Iris pigment epithelial cell (primary cell): Measurements from ENCODE around the gene ADAMTS16.

Experiments used
- DNase-seq: peaks from one replicate; pipeline ENCODE4 v3.0.0-alpha.2; 2011; ENCODE audit warnings: low read depth

The ADAMTS16 gene

DNA sequence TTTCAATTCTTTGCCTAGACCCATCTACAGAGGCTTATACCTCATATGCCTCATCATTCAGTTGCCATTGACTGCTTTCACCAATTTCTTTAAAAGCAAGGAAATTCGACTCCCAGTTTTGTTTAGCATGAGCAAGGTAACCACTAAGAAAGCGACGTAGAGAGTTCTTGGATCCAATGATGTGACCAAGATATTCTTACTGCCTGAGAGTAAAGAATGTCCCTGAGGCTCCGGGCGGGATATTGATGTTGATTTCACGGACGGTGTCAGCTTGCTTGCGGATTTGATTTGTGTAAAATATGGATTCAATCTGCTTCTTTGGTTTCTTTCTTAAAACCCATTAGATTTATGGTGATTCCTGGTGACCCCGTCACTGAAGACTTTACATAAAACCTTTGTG is 147.3 kb downstream of the ADAMTS16 start:
- no peak for DNase-seq

DNA sequence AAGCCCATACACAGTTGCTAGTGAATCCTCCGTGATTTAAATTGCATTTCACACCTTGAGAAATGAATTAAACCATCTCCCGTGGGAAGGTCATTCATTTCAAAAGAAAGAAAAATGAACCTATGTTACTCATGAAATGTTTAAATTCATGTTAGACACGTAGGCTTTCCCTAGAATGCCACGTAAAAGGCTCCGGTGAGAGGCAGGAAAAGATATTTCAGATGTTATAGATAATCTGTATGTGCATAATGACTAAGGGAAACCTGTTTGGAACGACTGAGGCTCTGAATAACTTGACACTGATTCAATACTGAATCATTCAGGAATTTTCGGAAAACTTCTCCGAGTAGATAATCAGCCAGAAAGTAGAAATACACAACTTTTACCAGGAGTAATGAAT is 148.1 kb downstream of the ADAMTS16 start:
- DNase-seq: peak; percentile 4

DNA sequence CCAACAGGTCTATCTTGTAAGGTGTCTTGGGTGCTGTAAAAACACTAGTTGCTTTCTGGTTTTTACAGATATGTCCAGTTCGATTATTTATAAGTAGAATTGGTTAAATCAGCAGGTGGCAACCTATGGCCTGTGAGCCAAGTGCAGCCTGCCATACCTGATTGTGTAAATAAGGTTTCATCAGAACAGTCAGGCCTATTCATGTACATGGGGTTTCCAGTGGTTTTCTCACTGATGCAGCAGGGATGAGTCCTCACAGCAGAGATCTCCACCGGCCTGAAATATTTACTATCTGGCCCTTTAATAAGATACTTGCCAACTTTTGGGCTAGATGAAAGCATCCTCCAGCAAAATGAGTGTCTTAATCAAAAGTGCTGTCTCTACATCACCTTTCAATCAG is 149.4 kb downstream of the ADAMTS16 start:
- DNase-seq: no peak

DNA sequence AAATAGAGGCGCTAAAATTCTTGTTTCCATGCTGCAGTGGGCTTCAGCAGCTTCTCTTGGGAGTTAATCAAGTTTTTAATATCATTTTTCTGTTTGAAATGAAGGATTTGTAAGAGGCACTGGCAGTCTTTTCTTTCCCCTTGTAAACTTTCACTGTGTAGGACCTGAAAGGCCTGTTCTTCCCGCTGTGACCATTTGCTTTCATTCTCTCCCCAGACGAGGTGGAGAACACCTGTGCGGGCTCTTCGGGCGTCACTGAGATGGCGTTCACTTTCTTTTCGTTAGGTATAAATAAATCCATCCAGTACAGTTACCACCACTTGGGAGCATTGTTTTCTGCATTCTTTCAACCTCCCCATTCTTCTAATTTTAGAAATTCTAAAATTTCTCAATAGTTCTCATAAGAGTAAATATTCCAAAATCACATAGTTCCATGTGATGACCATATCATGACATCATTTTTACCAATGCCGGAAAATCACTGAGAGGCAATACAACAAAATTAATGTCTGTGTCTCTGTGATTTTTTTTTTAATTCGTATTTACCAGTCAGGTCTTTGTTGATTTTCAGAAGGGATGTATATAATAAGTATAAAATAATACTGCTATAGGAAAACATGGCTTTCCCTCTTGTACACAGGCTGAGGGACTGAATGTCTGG is 150.7 kb downstream of the ADAMTS16 start:
- no peak for DNase-seq

DNA sequence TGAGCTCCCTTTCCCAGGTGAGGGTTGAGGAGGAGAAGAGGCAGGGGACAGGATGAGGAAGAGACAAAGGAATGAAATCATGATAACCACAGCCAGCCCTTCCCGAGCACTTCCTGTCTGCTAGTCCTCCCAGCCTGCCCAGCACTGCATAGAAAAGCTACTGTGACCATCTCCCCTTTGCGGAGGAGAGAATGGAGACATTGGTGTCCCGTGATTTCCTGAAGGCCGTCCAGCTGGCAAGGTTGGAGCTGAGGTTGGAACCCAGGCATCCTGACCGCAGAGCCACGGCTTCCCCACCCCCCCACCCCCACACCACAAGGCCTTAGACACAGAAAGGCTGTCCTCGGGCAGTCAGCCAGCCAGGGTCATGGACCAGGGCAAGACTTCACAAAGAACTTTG is 151.2 kb downstream of the ADAMTS16 start:
- peak; percentile 16 for DNase-seq

DNA sequence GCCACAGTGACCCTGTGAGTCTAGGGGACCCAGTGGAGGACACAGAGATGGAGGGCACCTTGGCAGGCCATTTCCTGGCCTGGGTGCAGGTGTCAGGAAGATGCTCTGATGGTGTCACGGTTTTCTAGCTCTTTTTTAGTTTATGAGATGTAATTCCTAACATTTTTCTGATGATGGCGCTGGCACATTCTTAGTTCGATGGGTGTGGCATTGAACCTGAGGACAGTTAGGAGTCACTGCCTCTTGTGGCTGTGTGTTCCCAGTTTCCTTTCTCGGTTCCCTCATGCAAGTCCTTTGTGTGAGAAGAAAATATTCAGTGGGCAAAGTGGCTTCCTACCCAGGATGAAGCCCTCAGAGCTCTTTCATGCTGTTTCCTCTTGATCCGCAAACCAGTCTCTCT is 152.9 kb downstream of the ADAMTS16 start:
- DNase-seq: no peak

DNA sequence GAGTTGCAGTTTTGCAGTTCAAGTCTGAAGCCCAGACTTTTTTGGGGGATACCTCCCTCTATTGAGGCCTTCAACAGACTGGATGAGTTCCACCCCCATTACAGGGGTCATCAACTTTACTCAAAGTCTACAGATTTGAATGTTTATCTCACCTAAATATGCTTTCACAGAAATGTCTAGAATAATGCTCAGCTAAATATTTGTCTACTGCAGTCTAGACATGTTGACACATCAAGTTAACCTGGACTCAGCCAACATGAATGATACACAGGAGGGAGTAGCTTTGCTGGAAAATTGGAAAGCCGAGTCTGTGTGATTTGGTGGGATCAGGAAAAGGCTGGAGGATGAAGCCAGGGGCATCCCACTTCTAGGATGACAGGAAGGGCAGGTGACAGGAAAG is 154.3 kb downstream of the ADAMTS16 start:
- DNase-seq: no peak

DNA sequence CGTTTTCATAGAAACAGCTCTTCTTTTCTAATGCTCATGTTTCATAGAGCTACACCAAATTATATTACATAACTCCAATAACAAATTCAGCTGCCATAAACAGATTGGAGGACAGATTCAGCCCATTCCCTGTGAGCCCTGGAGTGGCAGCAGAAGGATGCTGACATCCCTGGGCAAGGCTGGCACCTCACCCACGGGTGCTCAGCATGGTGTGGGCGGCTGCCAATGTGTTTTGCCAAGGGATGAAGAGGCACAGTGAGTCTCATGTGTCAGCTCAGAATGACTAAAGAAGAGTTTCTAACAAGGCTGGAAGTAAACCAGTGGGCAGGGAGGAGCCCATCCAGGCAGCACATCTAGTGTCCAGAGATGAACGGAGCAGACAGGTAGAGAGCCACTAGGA is 155.2 kb downstream of the ADAMTS16 start:
- no peak for DNase-seq

DNA sequence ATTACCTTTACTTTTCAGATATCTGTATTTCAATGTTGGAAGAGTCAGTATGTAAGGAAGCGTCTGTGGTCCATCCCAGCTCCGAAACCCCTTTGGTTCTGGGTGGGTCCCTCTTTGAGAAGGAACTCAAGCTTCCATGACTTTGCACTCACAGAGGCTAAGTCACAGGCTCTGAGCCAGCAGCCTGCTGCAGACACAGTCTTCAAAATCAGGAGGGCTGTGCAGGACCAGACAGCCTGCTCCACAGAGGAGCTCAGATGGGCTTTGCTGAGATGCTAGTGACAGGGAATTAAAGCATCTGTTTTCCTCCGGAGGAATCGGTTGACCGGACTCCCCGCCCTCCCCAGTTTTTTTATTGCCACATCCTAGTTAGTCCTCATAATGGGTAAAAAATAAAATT is 155.9 kb downstream of the ADAMTS16 start:
- DNase-seq: no peak

DNA sequence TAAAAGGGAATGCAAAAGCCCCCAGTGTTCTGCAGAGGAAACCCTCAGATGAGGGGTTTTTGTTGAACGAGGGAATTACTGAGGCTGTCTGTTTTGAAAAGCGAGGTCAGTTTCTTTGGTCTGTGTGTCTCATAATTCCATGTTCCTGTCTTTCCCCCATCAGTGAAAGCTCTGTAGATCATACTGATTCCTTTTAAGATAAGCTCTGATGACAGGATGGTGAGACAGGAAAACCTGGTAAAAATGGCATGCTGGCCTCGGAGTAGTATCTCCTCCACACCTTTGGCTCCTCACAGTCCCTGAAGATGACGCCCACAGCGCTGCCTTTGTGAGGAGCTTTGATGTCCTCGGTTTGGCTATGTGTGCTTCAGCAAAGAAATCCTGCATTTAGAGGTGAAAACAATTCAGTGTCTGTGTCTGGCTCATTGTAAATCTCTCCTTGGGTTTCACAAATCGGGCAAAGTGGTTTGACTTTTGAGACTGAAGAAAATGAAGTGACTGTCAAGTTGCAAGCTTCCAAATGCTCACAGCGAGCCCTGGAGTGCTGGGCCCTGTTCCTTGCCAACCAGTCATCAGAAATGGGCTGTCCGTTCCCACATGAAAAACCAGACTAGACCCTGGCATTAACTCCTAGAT is 157.4 kb downstream of the ADAMTS16 start:
- DNase-seq: no peak

DNA sequence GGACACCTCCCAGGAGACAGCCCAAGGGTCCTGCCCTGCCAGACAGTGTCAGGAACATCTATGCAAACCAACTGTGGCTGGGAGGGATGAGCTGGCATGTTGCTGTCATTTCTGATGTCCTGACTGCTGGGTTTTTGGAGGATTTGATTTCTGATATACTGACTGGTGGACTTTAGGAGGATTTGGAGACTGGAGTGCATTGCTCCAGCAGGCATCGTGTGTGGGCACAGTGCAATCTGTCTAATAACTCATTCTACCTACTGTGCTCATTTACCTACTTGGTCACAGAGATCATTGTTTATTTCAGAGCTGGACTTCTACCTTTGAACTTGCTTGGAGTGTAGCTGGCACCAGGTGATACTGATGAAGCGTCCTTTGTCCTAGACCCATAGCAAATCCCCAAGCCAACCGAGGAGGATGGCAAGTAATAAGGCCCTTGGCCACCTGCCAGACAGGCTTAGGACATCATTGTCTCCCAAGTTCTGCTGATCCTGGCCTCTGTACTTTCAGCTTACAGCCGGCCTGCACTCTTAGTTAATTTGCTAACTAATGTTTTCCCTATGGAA is 158.0 kb downstream of the ADAMTS16 start:
- no peak for DNase-seq

DNA sequence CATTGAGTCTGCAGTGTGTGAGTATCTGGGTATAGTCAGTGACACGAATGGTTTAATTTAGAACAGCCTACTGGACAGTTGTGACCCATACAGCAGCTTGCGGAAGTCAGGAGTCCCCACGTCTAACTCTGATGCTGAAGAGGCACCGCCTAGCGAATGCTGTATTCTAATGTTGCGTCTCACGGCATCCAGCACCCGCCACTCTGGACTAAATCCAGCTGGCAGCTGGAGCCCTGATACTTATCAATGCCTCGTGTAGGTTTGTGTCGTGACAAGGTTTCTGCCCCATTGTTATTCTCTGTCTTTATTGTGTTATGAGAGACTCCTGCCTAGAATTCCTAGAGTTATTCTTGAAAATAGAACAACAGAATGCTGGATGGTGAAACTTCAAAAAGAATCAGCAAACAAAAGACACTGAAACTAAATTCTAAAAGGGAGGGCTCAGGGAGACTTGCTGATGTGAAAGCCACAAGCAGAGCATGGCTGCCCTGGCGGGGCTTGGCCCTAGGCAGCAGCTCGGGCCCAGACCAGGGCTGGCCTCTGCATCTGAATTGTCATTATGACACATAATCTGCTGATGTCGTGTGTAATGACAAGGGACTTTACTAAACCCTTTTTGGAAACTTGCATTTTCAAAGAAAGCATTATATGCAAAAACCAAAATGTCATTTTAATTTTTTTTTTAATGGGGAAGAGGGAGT is 158.9 kb downstream of the ADAMTS16 start:
- DNase-seq: no peak

DNA sequence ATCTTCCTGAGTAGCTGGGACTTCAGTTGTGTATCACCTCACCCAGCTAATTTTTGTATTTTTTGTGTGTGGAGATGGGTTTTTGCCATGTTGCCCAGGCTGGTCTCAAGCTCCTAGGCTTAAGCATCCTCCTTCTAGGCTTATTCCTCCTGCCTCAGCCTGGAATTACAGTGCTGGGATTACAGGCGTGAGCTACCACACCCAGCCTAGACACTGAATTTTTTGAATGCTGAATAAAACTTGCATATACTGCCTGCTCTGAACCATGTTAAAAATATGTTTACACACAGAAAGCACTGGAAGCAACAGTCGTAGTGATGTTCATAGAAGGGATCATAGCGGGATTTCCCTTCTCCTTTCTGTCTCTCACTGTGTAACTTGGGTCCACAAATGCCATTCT is 161.0 kb downstream of the ADAMTS16 start:
- no peak for DNase-seq

DNA sequence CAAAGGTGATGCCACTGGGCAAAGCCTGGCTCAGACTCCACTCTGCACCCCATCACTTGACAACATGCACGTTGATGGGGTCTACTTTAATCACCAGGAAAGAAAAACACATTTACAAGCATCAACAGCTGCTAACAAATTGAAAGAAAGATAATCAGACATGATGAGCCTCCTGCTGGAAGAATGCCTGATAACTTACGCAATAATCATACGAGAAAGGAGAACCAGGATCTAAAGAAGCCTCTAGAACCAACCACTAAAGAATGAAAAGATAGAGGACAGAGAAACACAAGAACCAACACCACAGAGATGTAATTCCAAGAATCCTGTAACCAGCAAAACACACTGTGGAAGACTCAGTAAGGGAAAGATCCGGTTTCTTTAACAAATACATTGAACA is 162.1 kb downstream of the ADAMTS16 start:
- no peak for DNase-seq

DNA sequence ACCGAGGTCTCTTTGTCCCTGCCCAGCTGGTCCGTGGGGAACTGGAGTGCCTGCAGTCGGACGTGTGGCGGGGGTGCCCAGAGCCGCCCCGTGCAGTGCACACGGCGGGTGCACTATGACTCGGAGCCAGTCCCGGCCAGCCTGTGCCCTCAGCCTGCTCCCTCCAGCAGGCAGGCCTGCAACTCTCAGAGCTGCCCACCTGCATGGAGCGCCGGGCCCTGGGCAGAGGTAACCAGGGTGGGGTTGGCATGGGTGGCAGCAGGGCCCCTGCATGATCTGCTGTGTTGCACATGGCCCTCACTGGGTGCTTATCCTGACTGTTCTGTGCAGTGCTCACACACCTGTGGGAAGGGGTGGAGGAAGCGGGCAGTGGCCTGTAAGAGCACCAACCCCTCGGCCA is 163.1 kb downstream of the ADAMTS16 start:
- no peak for DNase-seq

DNA sequence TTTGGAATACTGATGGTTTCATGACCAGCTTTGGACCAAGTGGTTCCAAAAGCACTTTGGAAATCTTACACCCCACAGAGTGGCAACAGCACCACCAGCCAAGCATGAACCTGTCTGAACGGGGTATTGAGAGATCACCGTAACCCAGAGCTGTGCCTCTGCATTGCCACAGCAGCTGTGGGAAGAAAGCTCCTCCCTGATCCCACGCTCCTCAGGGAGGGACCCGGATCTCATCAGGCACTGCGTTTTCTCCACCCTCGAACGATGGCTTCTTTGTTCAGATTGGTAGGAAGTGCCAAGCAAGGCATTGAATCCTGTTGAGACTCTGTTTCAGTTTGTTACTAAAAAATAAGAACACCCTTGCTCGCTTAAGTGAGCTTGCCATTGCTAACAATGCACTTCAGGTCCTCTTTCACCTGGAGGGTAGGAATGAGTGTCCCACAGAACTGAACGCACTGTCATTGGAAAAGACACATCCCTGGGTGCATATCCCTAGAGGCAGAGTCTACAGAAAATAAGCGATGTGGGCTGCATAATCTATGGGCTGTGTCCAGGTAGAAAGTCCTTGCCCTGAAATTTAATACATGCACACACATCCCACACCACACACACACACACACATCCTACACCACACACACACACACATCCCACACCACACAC is 164.4 kb downstream of the ADAMTS16 start:
- DNase-seq: no peak

DNA sequence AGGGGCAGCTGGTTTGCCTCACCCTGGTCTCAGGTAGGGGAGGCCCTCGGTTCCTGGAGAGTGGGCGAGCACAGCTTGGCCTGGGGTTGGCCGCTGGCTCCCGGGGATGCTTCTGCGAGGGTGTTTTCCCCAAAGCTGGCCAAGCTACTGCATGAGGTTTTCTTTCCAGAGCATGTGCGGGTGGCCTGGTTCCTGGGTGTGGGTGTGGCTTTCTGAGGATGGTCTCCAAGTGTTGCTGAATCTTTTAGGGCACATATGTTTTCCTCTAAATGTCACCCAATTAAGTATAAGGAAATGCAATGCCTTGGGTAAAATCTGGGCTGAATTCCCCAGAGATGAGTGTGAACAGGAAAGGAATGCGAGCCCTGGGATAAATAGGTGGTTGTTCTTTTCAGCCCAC is 166.6 kb downstream of the ADAMTS16 start:
- DNase-seq: peak; percentile 14

DNA sequence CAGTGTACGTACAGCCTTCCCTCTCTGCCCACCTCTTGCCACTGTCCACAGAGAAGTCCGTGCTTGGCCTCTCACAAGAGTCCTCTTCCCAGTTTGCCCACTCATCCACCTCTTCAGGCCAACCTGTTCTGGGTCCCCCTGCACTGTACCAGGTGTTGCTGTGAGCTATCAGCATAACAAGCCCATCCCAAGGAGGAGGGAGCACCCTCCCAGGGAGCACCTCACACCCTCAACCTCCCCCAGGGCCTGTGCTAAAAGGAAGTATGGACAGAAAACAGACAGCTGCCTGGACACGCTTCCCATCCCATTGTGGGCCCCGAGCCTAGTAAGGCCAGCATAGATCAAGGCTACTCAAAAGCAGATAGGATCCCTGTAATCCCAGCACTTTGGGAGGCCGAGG is 168.2 kb downstream of the ADAMTS16 start:
- no peak for DNase-seq

DNA sequence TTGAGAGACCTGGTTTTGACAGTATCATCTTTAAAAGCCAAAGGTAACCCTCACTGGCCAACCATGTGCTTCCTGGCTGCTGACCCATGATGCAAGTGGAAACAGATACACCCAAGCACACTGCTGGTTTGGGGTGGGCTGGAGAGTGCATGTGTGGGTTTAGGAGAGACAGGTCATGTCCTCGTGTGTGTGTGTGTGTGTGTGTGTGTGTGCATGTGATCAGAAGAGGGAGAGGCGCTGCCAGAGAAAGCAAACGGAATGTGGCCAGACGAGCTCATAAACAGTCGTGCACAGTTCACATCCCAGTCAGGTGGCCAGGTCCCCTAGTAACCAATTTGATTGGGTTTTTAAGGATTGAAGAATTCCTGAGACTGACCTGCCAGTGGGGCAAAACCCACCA is 169.5 kb downstream of the ADAMTS16 start:
- no peak for DNase-seq

DNA sequence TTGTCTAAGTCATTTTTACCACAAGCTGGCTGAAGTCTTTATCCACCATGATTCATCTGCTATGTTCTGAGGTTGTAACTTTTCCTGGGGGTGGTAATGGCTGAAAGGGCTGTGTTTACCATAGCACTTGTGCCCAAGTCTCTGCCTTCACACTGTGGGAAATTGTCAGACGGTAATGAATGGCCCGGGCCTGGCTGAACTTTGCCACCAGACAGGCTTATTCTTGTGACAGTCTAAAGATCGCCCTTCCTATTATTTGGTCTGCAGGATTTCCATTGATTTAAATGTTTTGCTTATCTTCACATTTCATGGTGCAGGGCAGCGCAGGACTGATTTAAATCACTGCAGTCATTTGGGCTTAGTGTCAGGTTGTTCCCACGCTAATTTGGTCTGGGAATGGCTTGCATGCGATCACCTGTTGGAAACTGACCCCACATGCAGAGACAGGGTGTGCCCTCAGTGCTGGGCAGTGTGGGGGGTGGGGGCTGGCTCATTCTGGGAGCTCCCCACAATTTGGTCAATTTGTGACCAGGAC is 173.0 kb downstream of the ADAMTS16 start:
- DNase-seq: peak; percentile 32

DNA sequence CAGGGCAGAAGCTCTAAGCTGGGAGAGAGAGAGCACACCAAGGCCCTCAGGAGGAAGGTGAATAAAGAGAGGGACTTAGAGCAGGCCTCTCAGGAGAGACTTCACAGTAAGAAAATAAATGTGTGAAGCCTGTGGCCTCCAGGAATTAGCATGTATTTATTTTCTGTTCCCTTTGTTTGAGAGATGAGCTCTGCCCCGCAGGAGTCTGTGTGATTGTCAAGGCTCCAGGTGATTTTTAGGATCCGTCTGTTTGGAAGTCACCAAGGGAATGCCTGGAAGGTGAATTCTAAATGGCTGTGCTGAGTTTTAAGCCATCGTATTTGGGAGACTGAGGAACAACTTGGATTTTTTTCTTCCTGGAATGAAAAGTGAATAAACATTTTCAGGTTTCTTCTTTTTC is 174.0 kb downstream of the ADAMTS16 start:
- DNase-seq: no peak

DNA sequence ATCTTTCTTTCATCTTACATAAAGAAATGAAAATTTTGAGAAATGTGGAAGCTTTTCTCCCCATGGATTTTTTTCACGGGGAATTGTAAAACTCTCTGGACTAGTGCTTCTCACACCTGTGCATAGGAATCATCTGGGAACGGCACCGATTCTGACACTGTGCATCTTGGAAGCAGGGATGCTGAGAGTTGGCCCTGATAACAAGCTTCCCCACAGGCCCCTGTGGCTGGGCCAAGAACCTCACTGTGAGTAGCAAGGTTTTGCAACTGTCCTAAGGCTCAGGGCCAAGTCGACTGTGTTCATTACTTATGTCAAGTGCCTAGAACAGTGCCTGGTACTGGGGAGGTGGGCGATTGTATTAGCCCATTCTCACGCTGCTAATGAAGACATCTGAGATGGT is 174.5 kb downstream of the ADAMTS16 start:
- no peak for DNase-seq
